Sciatic nerve (tissue), 2 donors: ENCODE data around the gene KLK11. TPM values are rescaled to one million over a fixed set of nuclear protein-coding genes. Genes with fewer than 3 reads are reported as not detected.
A peak's percentile ranks its signal among the peaks of the same experiment; 100 is the strongest.
"Not testable (repeated sequence)": the region's sequence is repeated elsewhere in the genome, so short reads cannot be mapped to it uniquely, and the experiment has no call there.

Experiments
- ATAC-seq: fragments of 200-7000 bp; cut with Tn5 transposase; one replicate; pipeline ENCODE4 v1.9.1; 2020; ENCODE audit warnings: mild to moderate bottlenecking, moderate library complexity
- DNase-seq: peaks from one replicate; pipeline ENCODE4 v3.0.0-alpha.2; 2020; ENCODE audit warnings: low spot score
- intact Hi-C: fragments of 100-400 bp; cut with DNase I; formaldehyde crosslinking; loops from one replicate; pipeline ENCODE4 v1.14.2; 2022
- total RNA-seq: library from RNA; stranded (reverse); fragmentation: NEBNext Ultra II Directional; extraction: Animal tissue kit (Norgen Biotek cat#: 25700); gene quantifications from one replicate; pipeline ENCODE4 v1.2.1, GENCODE V29; 2021
- donor health status: DM: no; HTN: no; CAD: no.
- donor health status: DM: no; HTN: no; CAD: no.

The KLK11 gene
- total RNA-seq, 1 donor from 2014 or later: 1.1 TPM

DNA sequence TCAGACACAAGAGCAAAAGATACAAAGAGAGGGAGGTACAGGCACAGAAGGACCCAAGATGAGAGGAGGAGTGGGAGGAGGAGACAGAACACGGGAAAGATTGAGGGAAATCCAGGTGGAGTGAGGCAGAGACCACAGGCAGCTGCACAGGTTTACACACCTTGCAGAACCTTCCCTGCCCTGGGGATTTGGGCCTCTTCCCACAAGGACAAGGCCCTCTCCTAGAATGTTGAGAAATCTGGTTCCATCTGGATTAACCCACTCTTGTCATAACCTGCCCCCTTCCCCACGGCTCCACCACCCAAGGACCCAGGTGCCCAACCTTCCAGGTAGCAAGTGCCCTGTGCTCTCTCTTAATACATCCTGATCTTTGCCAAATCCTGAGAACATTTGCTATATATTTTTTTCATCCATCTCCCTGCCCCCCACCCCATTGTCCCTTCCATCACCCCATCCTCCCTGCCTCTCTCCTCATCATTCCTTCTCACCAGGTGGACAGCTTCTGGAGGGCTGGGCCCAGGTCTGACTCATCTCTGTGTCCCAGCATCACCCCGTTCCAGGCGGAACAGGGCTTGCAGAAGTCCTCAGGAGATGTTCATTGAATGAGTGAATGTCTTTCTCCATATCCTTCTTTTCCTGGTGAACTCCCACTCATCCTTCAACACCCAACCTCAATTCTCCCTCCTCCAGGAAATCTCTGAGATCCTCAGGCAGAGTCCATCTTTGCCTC lies 16.2 kb downstream of the KLK11 start:
- intact Hi-C loops: no loop called here
- ATAC-seq (no peak), DNase-seq (no peak)

- ATAC-seq: no peak
- no peak for DNase-seq
- intact Hi-C loops: no loop called here
Observed at GRCh38 chr19:51009061-51009891, 17.1 kb downstream of the KLK11 start.

GRCh38 chr19:51007488-51007887 lies 18.9 kb downstream of the KLK11 start:
- intact Hi-C loops: no loop called here
- ATAC-seq (no peak), DNase-seq (no peak)

DNA sequence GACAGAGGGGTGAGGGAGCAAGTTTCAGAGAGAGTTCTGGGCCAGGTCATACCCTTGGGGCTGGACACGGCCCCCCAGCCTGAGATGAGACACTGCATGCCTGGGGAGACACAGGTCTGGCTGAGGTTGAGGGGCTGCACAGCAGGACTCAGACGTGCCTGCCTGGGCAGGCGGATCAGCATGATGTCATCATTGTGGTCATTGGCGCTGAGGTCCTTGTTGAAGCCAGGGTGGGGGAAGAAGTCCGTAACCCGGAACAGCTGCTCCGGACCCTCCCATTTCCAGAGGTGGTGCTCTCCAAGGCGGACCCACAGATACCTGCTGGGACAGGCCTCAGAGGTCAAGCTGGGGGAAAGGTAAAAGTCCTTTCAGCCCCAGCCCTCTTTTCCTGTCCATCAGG lies 20.0 kb downstream of the KLK11 start:
- ATAC-seq (no peak), DNase-seq (no peak)
- intact Hi-C loops: no loop called here

- intact Hi-C loops: no loop called here
- no peak for ATAC-seq
- no peak for DNase-seq
Observed at GRCh38 chr19:51005248-51005647, 21.2 kb downstream of the KLK11 start.

GRCh38 chr19:51003316-51003715 lies 23.1 kb downstream of the KLK11 start:
- intact Hi-C loops: no loop called here
- ATAC-seq (no peak), DNase-seq (no peak)

DNA sequence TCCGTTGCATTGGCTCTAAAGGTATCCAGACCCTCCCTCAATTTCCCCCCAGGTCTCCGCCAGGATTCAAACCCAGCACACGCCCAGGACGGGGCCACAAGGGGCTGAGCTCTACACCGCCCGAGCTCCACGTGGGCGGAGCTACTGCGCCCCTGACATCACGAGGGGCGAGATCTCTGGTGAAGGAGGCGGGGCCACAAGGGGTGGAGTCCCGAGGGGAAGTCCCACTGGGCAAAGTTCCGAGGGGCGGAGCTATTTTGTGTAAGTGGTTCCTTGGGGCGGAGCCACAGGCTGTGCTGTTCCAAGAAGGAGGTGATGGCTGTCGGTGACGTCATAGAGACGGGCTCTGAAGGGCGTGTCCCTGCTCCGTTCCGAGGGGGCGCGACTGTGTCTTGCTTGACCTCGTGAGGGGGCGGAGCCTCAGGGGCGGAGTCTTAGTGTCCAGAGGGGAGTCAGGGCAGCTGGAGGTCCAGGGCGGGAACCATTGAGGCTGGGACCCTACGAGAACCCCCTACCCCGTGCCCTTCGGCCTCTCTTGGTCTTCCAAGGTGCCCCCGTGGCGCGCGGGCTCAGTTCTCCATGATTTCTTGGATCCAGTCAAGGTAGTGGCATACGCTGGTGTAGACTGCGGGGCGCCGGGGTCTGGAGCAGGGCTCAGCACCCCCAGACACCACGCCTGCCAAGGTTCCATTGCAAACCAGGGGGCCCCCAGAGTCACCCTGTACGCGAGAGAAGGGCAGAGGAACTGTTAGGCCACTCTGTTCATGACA lies 23.7 kb downstream of the KLK11 start:
- peak; percentile 76 for DNase-seq
- intact Hi-C loops: no loop called here
- peak; percentile 90 for ATAC-seq

DNA sequence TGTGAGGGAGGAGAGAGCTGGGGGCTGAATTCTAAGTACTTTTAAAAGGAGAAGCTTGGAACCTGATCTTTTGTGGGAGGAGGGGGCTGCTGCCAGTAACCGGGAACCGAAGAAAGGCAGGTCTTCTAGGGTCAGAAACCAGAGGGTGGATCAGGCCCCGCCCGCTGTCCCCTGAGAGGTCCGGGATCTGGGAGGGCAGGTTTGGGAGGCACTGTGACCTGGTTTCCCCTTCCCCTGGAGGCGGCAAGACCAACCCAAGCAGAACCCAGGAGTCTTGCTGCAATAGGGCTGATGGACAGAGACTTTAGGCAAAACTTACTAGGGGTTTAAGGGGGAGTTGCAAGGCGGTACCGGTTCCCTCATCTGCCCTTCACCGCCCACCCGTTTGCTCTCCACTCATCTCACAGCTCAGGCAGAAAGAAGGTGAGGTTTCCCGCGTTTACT lies 24.3 kb downstream of the KLK11 start:
- no peak for DNase-seq

DNA sequence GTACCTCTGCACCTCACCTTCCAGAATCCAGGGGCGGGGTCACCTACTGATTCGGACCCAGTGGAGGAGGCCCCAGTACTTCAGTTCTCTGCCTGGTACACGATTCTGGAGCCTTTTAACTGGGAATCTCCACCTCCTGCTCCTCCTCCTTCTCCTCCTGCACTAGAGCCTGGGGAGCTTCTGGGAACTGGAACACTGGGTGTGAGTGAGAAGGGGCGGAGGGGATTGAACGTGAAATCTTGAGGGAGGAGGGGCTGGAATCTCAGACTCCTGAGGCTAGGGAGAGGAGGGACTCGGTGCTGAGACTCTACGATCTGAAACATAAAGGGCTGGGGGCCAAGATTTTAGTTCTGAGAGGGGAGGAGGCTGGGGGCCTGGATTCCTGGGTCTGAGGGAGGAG lies 24.9 kb downstream of the KLK11 start, which contains the start of gene KLK8:
KLK8 (minus strand) TSS at position 90 of the 400 bp plus-strand sequence. CDS start 437 bp downstream, outside the sequence.
- intact Hi-C loops: no loop called here
- no peak for DNase-seq
- ATAC-seq: peak; percentile 76

More for the DNA sequence above, 24.3 kb downstream of the KLK11 start:
- intact Hi-C loops: no loop called here
- no peak for ATAC-seq

- no peak for DNase-seq
- ATAC-seq: no peak
- intact Hi-C loops: no loop called here
Observed at GRCh38 chr19:51000981-51001380, 25.4 kb downstream of the KLK11 start.

GRCh38 chr19:51000426-51000825 lies 26.0 kb downstream of the KLK11 start:
- ATAC-seq: no peak
- DNase-seq: no peak
- intact Hi-C loops: no loop called here

GRCh38 chr19:50998686-50999085 lies 27.7 kb downstream of the KLK11 start:
- intact Hi-C loops: no loop called here
- DNase-seq: no peak

GRCh38 chr19:50998061-50998460 lies 28.4 kb downstream of the KLK11 start:
- no peak for ATAC-seq
- no peak for DNase-seq
- intact Hi-C loops: no loop called here

More at GRCh38 chr19:50998686-50999085, 27.7 kb downstream of the KLK11 start:
- no peak for ATAC-seq

DNA sequence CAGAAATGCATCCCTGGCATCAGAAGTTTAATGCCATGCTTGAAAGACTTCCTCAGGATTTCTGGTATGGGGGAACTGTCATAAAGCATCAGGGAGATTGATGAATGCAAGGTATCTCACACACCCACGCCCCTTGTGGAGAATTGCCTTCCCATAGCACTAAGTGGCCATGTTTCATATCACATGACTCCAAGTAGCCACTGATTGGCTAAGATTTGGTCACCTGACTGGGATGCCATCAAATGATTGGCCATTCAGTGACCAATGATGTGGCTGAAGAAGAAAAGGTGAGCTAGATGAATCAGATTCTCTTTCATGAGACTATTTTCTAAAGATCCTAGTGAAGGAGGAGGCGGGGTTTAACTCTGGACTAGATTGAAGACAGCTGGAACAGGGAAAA lies 32.3 kb downstream of the KLK11 start:
- ATAC-seq (no peak), DNase-seq (no peak)
- intact Hi-C loops: no loop called here

GRCh38 chr19:50992666-50993035 lies 33.8 kb downstream of the KLK11 start:
- no peak for DNase-seq
- intact Hi-C loops: no loop called here
- no peak for ATAC-seq

DNA sequence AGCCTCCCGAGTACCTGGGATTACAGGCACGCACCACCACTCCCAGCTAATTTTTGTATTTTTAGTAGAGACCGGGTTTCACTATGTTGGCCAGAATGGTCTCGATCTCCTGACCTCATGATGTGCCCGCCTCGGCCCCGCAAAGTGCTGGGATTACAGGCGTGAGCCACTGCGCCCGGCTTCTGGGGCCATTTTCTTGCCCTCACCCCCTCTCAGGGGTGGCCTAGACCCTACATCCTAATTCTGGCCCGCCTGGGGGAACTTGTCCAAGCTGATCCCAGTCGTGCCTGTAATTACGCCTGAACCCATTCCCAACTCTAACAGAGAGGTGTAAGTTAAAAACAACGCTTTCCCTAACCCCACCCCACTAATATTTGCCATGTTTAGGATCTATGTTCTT lies 42.0 kb downstream of the KLK11 start:
- ATAC-seq, DNase-seq, intact Hi-C loops: not testable (repeated sequence)

DNA sequence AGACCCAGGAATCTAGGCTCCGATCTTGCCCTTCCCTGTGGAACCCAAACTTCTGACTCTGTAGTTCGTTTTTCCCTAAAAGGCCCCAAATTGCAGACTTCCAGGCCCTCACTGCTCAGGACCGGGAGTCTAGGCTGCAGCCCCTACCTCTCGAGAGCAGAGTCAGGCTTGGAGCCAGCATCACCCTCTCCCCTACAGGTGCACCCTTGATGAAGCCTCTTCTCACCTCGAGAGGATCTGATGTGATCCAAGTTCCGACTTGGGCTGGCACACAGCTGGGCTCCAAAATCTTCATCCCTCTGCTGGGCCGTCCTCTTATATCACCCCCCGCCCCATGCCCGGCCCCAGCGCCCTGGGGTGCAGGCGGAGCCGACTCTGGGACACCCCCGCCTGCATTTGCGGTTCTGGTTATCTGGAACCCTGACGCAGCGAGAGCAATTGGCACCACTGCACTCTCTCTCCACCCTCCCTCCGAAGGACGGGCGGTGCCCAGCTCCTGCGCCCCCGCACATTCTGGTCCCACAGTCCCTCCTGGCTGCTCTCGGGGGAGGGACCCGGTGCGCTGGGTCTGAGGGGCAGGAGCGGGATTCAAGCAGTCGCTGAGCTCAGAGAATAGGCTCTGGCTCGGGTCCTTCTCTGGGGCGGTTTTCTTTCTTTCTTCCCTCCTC lies 42.7 kb downstream of the KLK11 start, which contains the start of gene KLK7:
KLK7 (minus strand) TSS at position 293 of the 668 bp plus-strand sequence. CDS start 1,518 bp downstream, outside the sequence.
- intact Hi-C loops: no loop called here
- DNase-seq (peak; percentile 12), ATAC-seq (no peak)

DNA sequence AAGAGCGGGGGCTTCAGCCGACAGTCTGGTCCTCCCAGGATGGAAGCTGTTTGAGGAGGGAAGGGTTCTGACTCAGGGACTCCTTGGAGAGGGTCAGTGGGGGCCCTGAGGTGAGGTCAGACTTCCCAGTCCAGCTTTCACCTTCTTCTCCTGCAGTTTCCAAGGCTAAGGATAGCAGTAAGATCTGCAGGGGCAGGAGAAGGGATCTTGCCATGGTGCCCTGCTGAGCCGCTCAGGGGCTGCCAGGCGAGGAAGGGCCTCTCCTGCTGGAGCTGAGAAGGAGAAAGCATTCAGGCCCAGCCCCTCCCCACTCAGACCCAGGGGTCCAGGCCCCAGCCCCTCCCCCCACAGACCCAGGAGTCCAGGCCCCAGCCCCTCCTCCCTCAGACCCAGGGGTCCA lies 44.2 kb downstream of the KLK11 start:
- ATAC-seq (no peak), DNase-seq (no peak)
- intact Hi-C loops: no loop called here
